Measurements from ENCODE around the gene SOCS6. TPM values are rescaled to one million over a fixed set of nuclear protein-coding genes. Genes with fewer than 3 reads are reported as not detected.

Gene SOCS6
- total and polyA plus RNA-seq, 4 donors, result 5.5 to 30.1 (median 8.7) TPM

DNA sequence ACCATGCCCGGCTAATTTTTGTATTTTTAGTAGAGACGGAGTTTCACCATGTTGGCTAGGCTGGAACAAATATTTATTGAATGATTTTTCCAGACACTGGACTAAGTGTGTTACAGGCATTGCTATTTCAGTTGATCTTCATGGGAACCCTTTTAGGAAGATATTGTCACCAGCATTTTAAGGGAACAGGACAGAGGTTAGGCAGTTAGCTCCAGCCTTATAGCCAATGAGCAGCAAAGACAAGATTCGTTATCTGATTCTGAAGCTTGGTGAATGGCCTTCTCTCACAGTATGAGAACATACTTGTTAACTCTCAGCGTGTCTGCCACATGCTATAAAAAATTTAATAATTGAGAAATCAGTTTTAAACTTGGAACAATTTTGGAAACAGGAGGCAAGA lies 73.4 kb downstream of the SOCS6 start:
- no peak overlapping the region for H3K9ac ChIP-seq (ENCODE audit: low read depth in 1 of 2, low read length in 2 of 2)
- no peak for DNase-seq (ENCODE audit: low spot score)
- WGBS, result 63% methylated on average over 4 of the region's 4 CpGs
- no peaks in the 10 kb centered on the region for H3K9me3 ChIP-seq (ENCODE audit: control insufficient read depth in 4 of 4, low read length in 3 of 4)
- peak overlapping the region in 1 of 2 donors; percentile 38 for H3K27ac ChIP-seq (ENCODE audit: low read depth in 1 of 2, low read length in 2 of 2)
- H3K4me3 ChIP-seq (ENCODE audit: low read depth in 1 of 3, low read length in 3 of 3), result no peak overlapping the region
- H3K36me3 ChIP-seq (ENCODE audit: control insufficient read depth in 4 of 4, insufficient read depth in 3 of 4, low read depth in 1 of 4, low read length in 3 of 4), result no peaks in the 10 kb centered on the region
- no peaks in the 10 kb centered on the region for H3K27me3 ChIP-seq (ENCODE audit: control insufficient read depth in 4 of 4, insufficient read depth in 4 of 4, low read length in 3 of 4)
- H3K4me1 ChIP-seq (ENCODE audit: control insufficient read depth in 4 of 4, insufficient read depth in 4 of 4, low read length in 3 of 4), result peaks cover 0 to 15% (median 2%) of the 10 kb centered on the region in 4 donors
- TF ChIP-seq EGR1 (IDR thresholded peaks at IDR 0.05; ENCODE audit: low read depth in 2 of 2) (no peak), RAD21 (IDR thresholded peaks at IDR 0.05) (peak in 1 of 2 donors; percentile 9), NR2F2 (IDR thresholded peaks at IDR 0.05) (no peak), FOXA2 (IDR thresholded peaks at IDR 0.05) (no peak), JUND (IDR thresholded peaks at IDR 0.05) (peak in 1 of 2 donors; percentile 20), YY1 (IDR thresholded peaks at IDR 0.05) (no peak), HNF4A (conservative IDR thresholded peaks at IDR 0.05) (peak in 1 of 2 donors; percentile 32)

- Histone ChIP-seq H3K27me3 (ENCODE audit: control insufficient read depth in 4 of 4, insufficient read depth in 4 of 4, low read length in 3 of 4) (no peaks in the 10 kb centered on the region), H3K4me3 (ENCODE audit: low read depth in 1 of 3, low read length in 3 of 3) (no peak overlapping the region), H3K4me1 (ENCODE audit: control insufficient read depth in 4 of 4, insufficient read depth in 4 of 4, low read length in 3 of 4) (peaks cover 0 to 15% (median 2%) of the 10 kb centered on the region in 4 donors), H3K9me3 (ENCODE audit: control insufficient read depth in 4 of 4, low read length in 3 of 4) (no peaks in the 10 kb centered on the region), H3K36me3 (ENCODE audit: control insufficient read depth in 4 of 4, insufficient read depth in 3 of 4, low read depth in 1 of 4, low read length in 3 of 4) (no peaks in the 10 kb centered on the region), H3K9ac (ENCODE audit: low read depth in 1 of 2, low read length in 2 of 2) (no peak overlapping the region), H3K27ac (ENCODE audit: low read depth in 1 of 2, low read length in 2 of 2) (no peak overlapping the region)
- DNase-seq (ENCODE audit: low spot score), result no peak
- TF ChIP-seq GABPA (IDR thresholded peaks at IDR 0.05 in 1 of 2, conservative IDR thresholded peaks at IDR 0.05 in 1 of 2), result no peak
- TF ChIP-seq RXRA (IDR thresholded peaks at IDR 0.05), result peak; percentile 59 to 60
- TF ChIP-seq CTCF (IDR thresholded peaks at IDR 0.05; ENCODE audit: low read depth, low read length, missing input control), result no peak
- no peak for TF ChIP-seq ATF3 (IDR thresholded peaks at IDR 0.05)
- no peak for TF ChIP-seq EGR1 (IDR thresholded peaks at IDR 0.05; ENCODE audit: low read depth in 2 of 2)
- TF ChIP-seq SP1 (IDR thresholded peaks at IDR 0.05), result peak; percentile 46
- no peak for TF ChIP-seq HNF4G (IDR thresholded peaks at IDR 0.05)
- TF ChIP-seq, protein P1, sequence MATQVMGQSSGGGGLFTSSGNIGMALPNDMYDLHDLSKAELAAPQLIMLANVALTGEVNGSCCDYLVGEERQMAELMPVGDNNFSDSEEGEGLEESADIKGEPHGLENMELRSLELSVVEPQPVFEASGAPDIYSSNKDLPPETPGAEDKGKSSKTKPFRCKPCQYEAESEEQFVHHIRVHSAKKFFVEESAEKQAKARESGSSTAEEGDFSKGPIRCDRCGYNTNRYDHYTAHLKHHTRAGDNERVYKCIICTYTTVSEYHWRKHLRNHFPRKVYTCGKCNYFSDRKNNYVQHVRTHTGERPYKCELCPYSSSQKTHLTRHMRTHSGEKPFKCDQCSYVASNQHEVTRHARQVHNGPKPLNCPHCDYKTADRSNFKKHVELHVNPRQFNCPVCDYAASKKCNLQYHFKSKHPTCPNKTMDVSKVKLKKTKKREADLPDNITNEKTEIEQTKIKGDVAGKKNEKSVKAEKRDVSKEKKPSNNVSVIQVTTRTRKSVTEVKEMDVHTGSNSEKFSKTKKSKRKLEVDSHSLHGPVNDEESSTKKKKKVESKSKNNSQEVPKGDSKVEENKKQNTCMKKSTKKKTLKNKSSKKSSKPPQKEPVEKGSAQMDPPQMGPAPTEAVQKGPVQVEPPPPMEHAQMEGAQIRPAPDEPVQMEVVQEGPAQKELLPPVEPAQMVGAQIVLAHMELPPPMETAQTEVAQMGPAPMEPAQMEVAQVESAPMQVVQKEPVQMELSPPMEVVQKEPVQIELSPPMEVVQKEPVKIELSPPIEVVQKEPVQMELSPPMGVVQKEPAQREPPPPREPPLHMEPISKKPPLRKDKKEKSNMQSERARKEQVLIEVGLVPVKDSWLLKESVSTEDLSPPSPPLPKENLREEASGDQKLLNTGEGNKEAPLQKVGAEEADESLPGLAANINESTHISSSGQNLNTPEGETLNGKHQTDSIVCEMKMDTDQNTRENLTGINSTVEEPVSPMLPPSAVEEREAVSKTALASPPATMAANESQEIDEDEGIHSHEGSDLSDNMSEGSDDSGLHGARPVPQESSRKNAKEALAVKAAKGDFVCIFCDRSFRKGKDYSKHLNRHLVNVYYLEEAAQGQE (IDR thresholded peaks at IDR 0.05), result peak; percentile 24
- peak; percentile 25 to 38 for TF ChIP-seq RAD21 (IDR thresholded peaks at IDR 0.05)
- no peak for TF ChIP-seq FOXA2 (IDR thresholded peaks at IDR 0.05)
- TF ChIP-seq NR2F2 (IDR thresholded peaks at IDR 0.05), result peak; percentile 52
- TF ChIP-seq HNF4A (conservative IDR thresholded peaks at IDR 0.05), result peak; percentile 85 to 90
- peak; percentile 59 to 91 for TF ChIP-seq JUND (IDR thresholded peaks at IDR 0.05)
- TF ChIP-seq YY1 (IDR thresholded peaks at IDR 0.05), result peak; percentile 39
- no peak for TF ChIP-seq TAF1 (conservative IDR thresholded peaks at IDR 0.05)
- TF ChIP-seq, protein P2, sequence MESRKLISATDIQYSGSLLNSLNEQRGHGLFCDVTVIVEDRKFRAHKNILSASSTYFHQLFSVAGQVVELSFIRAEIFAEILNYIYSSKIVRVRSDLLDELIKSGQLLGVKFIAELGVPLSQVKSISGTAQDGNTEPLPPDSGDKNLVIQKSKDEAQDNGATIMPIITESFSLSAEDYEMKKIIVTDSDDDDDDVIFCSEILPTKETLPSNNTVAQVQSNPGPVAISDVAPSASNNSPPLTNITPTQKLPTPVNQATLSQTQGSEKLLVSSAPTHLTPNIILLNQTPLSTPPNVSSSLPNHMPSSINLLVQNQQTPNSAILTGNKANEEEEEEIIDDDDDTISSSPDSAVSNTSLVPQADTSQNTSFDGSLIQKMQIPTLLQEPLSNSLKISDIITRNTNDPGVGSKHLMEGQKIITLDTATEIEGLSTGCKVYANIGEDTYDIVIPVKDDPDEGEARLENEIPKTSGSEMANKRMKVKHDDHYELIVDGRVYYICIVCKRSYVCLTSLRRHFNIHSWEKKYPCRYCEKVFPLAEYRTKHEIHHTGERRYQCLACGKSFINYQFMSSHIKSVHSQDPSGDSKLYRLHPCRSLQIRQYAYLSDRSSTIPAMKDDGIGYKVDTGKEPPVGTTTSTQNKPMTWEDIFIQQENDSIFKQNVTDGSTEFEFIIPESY (IDR thresholded peaks at IDR 0.05), result no peak
- TF ChIP-seq MAX (IDR thresholded peaks at IDR 0.05), result peak; percentile 46
- no peak for TF ChIP-seq FOXA1 (IDR thresholded peaks at IDR 0.05)
- WGBS, result 52% methylated on average over 2 of the region's 2 CpGs
Measured at GRCh38 chr18:70363861-70364260, 75.0 kb downstream of the SOCS6 start.

Data from liver (tissue), 9 donors.